BJ (cell line): Measurements from ENCODE around the gene CARMIL1. TPM values are rescaled to one million over a fixed set of nuclear protein-coding genes. Genes with fewer than 3 reads are reported as not detected.

ENCODE experiments used
- CTCF ChIA-PET: fragments of 350-600 bp; formaldehyde crosslinking; extraction: SDS; loops from one replicate; lab custom pipeline; 2021; ENCODE audit warnings: antibody characterized with exemption, inconsistent platforms; lab: Yijun Ruan, JAX
- POLR2A ChIA-PET: fragments of 300-600 bp; sonication (Branson Sonifier 250); formaldehyde crosslinking; extraction: SDS; loops from one replicate; lab custom pipeline; 2021; ENCODE audit warnings: antibody characterized with exemption; lab: Charles Lee
- DNase-seq: peaks from one replicate; pipeline ENCODE4 v3.0.0-alpha.2; 2011; ENCODE audit warnings: low read depth
- H3K27me3 ChIP-seq: 2 replicates; pipeline ENCODE4 v1.6.0; 2011; ENCODE audit warnings: low read length; ENCODE audit not compliant: control insufficient read depth, insufficient read depth
- H3K36me3 ChIP-seq: 2 replicates; pipeline ENCODE4 v1.5.1; 2011; ENCODE audit warnings: low read length; ENCODE audit not compliant: control insufficient read depth, insufficient read depth
- H3K4me3 ChIP-seq: 2 replicates; pipeline ENCODE4 v1.5.1; 2011; ENCODE audit warnings: low read depth, mild to moderate bottlenecking, control low read depth, low read length
- CTCF ChIP-seq: IDR thresholded peaks from 2 replicates; pipeline ENCODE4 v1.5.1; 2011; ENCODE audit warnings: low read depth, mild to moderate bottlenecking, control low read depth, inconsistent platforms, low read length, moderate library complexity; ENCODE audit not compliant: insufficient read depth
- polyA plus RNA-seq: library from polyadenylated mRNA; depleted of rRNA; stranded (reverse); fragments of >200 nt; gene quantifications from 2 replicates; pipeline ENCODE4 v1.2.3, GENCODE V29; 2011

CARMIL1 gene
- polyA plus RNA-seq, 1 experiment: 3.7 TPM

GRCh38 chr6:25481267-25481666 lies 202.1 kb downstream of the CARMIL1 start:
- no peak for TF ChIP-seq CTCF
- Histone ChIP-seq H3K27me3 (no peaks in the 10 kb centered on the region), H3K4me3 (no peak overlapping the region), H3K36me3 (no peaks in the 10 kb centered on the region)
- no peak for DNase-seq
- ChIA-PET CTCF (interaction anchor here (1.0 to 1.3 kb wide), 2 partner anchors 9 to 202 kb away, joined by 3 to 4 read pairs; partner anchors contain the start of gene CARMIL1), POLR2A (interaction anchor here (0.5 to 0.7 kb wide), 2 partner anchors 202 to 576 kb away, joined by 5 to 8 read pairs; partner anchors contain the start of gene CARMIL1)

- TF ChIP-seq CTCF: no peak
- Histone ChIP-seq H3K36me3 (no peaks in the 10 kb centered on the region), H3K27me3 (no peaks in the 10 kb centered on the region), H3K4me3 (no peak overlapping the region)
- DNase-seq: no peak
- POLR2A ChIA-PET: no interaction called here
- CTCF ChIA-PET: interaction anchor here (1.3 kb wide), 1 partner anchor 204 kb away, joined by 5 read pairs; the partner anchor contains the start of gene CARMIL1
Measured at GRCh38 chr6:25482996-25483395, 203.8 kb downstream of the CARMIL1 start.

- no peak overlapping the region for H3K4me3 ChIP-seq
- no peaks in the 10 kb centered on the region for H3K27me3 ChIP-seq
- H3K36me3 ChIP-seq: no peaks in the 10 kb centered on the region
- POLR2A ChIA-PET: no interaction called here
- TF ChIP-seq CTCF: no peak
- CTCF ChIA-PET: interaction anchor here (1.3 to 2.1 kb wide), 2 partner anchors 205 to 218 kb away, joined by 5 read pairs; partner anchors contain the start of gene CARMIL1
- DNase-seq: no peak
Measured at GRCh38 chr6:25483943-25484342, 204.8 kb downstream of the CARMIL1 start.

GRCh38 chr6:25484900-25485299 lies 205.7 kb downstream of the CARMIL1 start:
- POLR2A ChIA-PET: no interaction called here
- Histone ChIP-seq H3K36me3 (no peaks in the 10 kb centered on the region), H3K4me3 (no peak overlapping the region), H3K27me3 (no peaks in the 10 kb centered on the region)
- CTCF ChIA-PET: interaction anchor here (2.1 kb wide), 1 partner anchor 219 kb away, joined by 5 read pairs; no protein-coding TSS in a partner anchor
- no peak for DNase-seq
- TF ChIP-seq CTCF: no peak

GRCh38 chr6:25485821-25486534 lies 206.8 kb downstream of the CARMIL1 start:
- ChIA-PET CTCF (interaction anchor here (2.1 to 7.7 kb wide), 2 partner anchors 209 to 263 kb away, joined by 5 to 116 read pairs; partner anchors contain the start of gene CARMIL1), POLR2A (interaction anchor here (0.6 kb wide), 1 partner anchor 958 kb away, joined by 4 read pairs; no protein-coding TSS in a partner anchor)
- no peak for DNase-seq
- Histone ChIP-seq H3K4me3 (no peak overlapping the region), H3K36me3 (no peaks in the 10 kb centered on the region), H3K27me3 (no peaks in the 10 kb centered on the region)
- TF ChIP-seq CTCF: no peak
